DMS114 treated with DMSO at 0.1 percent for 48 hours (cell line): Measurements from ENCODE around the gene ARHGEF35.
"Not testable (repeated sequence)": the region's sequence is repeated elsewhere in the genome, so short reads cannot be mapped to it uniquely, and the experiment has no call there.

Experiments used
- DNase-seq: peaks from one replicate; lab custom pipeline; 2025; ENCODE audit not compliant: unreplicated experiment; lab: John Stamatoyannopoulos, UW

ARHGEF35 gene

DNA sequence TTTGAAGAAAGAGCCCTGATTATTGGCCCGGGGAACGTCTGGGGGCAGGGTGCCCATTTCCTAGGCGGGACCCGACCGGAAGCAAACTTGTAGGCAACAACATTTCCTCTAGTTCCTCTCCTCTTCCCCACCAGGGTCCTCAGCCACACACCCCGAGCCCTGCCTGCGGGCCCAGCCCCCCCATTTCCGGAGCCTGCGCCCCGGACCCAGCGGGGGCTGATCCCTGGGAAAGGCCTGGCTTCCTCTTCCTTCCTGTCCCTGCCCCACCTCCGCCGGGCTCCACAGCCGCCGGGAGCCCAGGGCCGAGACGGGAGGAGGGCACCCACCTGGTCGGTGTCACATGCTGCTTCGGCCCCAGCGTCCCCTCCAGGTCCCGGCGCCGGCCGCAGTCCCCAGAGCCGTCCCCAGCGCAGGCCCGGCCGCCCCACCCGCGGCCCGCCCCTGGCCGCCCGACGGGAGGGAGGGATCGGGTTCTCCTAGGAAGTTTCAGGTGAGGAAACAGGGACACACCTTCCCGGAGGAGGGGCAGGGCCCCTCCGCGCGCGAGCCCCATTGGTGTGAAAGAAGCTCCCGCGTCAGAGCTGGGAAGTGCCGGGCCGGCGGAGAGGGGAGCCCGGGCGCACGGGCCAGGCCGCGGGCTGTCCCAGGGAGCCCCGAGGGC, at the start of gene ARHGEF35:
Gene ARHGEF35 (minus strand): TSS at position 622 of the 661 bp plus-strand sequence. CDS start 7,450 bp downstream, outside the sequence.
- DNase-seq: not testable (repeated sequence)

DNA sequence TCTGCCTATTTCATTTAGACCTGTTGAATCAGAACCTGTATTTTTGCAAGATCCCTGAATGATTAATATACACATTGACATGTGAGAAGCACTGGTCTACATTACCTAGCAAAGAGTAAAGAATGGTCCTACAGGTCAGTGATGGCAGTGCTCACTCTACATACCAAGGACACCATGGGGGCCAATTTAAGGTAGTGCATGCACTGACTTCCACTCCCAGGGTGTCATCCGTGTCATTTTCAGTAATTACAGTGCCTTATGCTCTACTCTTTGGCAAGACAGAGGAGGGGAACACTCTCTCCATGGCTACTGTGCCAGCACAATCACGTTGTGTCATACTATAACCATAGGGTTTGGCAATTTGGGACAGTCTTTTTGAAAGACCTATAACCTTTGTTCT, 49.7 kb upstream of the ARHGEF35 start:
- DNase-seq: not testable (repeated sequence)

DNA sequence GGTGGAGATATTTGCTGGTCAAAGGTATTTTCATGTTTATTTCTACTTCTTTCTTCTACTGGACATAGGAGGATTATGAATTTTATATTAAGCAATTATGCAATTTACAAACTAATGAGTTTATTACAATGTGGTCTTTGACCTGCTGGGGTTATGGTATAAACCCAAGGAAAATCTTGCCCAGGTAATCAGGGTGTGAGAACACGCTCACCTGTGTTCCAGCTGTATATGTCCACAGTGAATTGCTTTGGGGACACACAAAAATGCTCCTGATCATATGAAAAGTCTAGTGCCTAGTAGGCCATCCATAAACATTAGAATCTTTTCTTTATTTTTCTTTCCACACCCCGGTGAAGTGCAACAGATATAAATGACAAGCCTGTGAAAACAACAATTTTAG, 43.7 kb upstream of the ARHGEF35 start, which contains the start of gene OR2A42:
Gene OR2A42 (minus strand): TSS at position 241 of the 400 bp plus-strand sequence. CDS start 6,762 bp downstream, outside the sequence.
- DNase-seq: not testable (repeated sequence)

DNA sequence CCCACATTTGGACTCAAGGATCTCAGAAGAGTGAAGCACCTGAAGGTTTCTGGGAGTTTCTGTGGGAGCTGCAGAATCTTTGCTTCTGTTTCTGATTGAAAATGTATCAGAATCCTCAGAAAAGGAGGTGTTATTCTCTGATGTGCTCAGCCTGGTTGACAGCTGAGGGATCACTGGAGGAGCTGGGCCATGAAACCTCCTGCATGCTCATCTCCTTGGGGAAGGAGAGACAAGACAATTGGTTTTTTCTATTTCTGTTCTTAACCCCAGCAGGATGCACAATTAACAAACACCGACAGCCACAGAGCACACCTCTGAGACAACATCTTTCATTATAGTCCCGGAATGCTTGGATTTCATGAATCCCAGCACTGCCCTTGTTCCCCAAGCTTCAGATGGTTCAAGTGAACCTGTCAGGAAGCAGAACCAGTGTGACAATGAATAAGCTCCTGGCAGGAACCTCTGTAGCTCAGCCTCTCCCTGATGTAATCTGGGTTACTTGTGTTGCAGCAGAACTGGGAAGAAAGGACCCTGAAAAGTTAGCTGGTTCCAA, 43.0 kb upstream of the ARHGEF35 start:
- DNase-seq: not testable (repeated sequence)

DNA sequence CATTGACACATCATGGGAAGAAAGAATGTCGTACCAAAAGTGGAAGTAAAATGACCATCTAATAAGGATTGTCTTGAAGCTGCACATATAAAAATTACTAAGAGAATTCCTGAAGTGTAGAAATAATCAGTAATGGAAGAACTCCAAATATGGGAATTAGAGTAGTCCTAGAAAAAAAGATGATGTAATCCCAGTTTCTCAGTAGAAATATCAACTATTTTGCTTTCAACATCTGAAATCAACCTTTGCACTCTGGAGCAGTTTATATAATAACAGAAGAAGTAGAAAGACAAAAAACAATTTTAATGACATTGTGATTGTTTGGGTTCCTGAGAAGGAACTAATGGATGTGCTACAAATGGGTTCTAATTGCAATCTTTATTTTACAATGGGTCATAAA, 37.4 kb upstream of the ARHGEF35 start:
- DNase-seq: not testable (repeated sequence)

DNA sequence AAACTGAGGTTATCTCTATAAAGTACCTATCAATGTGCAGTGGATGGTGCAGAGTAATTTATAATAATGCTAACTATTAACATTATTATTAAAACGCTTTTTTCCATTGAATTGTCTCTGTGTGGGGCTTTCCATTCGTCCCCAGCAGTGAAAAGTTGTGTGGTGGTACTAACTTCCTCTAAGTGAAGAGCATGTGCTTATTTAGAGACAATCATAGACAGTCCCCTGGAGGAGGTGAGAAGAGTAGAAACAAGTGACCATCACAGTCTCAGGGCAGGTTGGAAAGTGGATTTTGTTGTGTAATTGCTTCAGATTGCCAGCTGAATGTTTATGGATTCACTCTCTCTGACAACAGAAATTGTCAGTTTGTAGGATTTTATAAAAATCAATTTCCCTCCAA, 35.4 kb upstream of the ARHGEF35 start:
- DNase-seq: not testable (repeated sequence)

DNA sequence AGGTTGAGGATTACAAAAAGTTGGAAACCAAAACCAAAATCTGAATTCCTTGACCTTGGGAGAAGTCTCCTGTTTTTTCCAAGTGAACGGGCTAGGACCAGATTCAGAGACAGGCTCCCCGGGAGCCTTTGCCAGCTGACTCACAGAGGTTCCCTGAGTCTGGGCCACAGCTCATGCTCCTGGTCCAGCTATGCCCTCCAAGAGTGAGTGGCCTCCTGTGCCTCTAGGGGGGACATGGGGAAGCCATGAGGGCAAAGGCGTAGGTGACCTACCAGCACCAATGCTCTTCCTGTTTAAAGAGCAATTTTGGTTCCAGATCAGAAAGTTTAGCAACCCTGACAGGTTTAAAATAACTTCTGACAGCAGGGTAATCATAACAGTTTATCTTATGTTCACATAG, 33.2 kb upstream of the ARHGEF35 start:
- not testable (repeated sequence) for DNase-seq

DNA sequence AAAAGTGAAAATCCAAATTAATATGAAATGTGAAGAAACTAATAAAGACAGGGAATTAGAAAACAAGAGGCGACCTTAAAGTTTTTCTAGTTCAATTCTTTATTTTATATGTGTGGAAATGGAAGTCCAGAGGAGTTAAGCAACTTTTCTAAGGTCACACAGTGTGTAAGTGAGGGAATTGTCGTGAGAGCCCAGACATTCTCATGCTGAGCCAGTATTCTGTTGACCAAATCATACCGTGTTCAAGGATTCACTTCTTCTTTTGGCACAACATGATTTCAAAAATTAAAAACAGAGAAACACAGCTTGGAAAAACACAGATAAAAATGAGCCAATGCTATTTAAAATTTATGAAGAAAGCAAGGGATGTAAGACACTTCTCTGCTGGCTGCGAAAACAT, 31.2 kb upstream of the ARHGEF35 start:
- not testable (repeated sequence) for DNase-seq

DNA sequence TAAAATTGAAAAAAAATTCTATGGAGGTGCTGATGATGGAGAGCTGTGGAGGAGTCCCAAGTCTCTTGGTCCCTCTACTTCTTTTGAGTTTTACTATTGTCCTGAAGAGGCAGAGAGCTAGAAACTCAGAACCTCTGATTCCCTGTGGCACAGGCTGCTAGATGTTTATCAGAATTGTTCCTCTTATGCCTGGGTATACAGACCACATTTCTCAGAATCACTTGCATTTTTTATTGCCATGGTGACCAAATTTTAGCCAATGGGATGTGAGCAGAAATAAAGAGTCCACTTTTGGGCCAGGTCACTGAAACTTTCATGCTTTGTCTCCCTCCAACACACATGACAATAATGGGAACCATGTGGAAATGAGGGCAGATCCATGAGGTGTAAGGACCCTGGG, 28.0 kb upstream of the ARHGEF35 start:
- DNase-seq: not testable (repeated sequence)

DNA sequence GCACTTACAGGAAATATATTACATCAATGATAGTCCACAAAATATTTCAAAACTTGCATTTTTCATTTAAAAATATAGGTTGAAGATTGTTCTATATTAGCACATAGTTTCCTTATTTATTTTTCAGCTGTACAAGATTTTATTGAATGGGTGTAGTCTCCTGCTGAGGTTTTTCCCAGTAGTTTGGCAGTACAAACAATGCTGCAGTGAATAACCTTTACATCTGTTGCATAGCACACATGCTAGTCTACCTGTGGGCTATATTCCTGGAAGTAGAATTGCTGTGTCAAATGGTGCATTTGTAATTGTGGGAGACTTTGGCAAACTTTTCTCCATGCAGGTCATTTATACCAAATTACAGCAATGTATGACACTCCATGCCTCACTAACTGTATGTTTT, 24.9 kb upstream of the ARHGEF35 start:
- not testable (repeated sequence) for DNase-seq

DNA sequence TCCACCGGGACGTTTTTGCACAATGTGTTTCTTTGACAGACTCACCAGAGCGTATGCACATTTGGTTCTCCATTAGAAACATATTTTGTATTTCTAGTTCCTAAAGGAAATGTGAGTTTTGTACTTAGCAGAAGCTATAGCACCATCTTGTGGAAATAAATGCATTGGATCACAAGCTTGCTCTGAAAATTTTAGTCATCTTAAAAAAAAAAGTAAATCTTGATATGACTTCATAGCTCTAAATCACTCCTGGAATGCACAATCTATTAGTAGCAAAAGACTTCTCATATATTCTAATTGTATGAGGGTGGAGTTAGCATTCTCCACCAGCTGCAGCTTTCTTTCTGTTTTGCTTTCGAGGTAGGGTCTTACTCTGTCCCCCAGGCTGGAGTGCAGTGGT, 23.5 kb upstream of the ARHGEF35 start:
- not testable (repeated sequence) for DNase-seq

DNA sequence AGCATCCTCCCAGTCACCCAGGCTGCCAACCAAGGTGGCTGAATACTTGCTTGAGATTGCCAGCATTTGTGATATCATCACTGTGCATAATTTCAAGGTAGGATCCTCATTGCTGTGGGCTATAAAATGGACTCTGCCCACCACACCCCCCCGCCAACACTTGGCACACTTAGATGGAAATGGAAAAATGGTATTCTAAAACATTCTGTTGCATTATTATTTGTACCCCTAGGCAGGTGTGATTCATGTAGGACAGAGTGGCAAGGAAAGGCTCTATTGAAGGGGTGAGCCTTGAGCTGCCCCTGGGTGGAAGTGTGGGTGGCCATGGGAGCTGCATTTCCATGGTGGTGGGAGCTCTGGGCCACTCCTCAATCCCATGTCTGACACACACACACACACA, 22.9 kb upstream of the ARHGEF35 start:
- not testable (repeated sequence) for DNase-seq

DNA sequence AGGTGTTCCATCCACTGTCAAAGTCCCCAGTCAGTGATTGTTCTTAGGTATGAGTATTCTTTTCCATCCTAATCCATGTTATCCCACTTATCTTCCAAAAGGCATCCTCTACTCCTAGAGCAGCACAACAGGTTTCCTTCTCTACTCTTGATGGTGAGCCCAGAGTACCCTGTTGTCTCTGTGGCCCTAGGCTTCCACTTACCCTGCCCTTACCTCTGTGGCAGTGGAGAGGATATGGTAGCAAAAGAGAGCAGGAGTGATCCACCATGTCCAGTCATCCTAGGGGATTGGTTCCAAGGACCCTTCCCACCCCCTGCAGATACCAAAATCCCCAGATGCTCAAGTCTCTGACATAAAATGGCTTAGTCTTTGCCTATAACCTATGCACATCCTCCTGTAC, 21.6 kb upstream of the ARHGEF35 start:
- not testable (repeated sequence) for DNase-seq

DNA sequence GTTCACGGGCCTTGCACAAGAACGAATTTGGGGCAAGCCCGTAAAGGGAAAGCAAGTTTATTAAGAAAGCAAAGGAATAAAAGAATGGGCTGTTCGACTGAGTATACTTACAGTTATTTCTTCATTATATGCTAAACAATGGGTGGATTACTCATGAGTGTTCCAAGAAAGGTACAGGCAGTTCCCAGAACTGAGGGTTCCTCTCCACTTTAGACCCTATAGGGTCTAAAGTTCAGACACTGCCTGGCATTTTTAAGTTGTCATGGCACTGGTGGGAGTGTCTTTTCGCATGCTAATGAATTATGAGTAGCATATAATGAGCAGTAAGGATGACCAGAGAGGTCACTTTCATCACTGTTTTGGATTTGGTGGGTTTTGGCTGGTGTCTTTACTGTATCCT, 9.7 kb upstream of the ARHGEF35 start:
- DNase-seq: not testable (repeated sequence)

DNA sequence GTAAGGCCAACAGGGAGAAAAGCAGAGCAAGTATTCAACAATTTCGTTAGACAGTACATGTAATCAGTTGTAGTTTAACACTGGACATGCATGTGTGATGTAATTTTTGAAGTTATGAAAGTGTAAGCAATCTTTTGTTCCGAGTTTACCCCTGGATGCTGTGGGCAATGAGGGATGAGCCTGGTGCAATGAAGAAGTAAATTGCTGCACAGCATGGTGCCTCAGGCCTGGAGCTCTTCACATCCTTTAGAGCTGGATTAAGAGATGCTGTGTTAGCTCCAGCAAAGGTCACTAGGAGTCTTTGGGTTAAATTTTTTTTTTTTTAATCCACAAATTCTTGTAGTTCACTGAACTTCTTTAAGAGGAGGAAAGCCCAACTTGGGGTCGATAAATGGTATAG, 7.5 kb upstream of the ARHGEF35 start:
- not testable (repeated sequence) for DNase-seq

DNA sequence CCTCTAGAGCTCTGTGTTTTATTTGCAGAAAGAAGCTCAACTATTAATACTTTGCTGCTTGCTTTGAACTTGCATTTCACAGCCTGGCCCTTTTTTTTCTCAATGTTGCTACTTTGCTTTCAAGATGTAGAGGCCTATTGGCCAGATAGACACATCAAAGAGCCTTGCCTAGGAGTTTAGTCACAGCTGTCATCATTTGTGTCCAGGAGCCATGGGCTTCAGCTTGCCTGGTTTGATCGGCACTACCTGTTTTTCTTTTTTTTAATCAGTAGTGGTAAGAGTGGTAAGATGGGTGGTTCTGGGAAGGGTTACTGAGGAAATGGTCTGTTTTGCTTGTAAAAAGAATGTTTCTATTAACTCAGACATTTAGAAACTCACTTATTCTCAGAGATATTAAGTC, 6.3 kb upstream of the ARHGEF35 start:
- not testable (repeated sequence) for DNase-seq

DNA sequence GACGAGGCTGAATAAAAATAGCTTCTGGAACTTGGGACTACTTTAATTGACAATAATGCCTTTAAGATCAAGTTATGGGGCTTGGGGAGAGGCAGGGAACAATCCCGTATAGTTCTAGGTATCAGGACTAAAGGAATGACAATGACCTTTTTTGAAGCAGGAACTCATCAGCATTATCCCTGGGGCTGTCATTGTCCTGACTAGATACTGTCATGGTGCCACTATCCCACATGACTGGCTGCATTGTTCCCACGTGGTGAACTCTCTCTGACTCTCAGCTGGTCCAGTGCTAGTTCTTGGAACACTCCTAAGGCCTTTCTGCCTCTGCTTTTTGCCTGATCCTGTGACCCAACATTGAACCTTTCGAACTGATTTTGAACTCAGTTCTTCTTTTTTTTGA, 3.3 kb upstream of the ARHGEF35 start:
- not testable (repeated sequence) for DNase-seq

DNA sequence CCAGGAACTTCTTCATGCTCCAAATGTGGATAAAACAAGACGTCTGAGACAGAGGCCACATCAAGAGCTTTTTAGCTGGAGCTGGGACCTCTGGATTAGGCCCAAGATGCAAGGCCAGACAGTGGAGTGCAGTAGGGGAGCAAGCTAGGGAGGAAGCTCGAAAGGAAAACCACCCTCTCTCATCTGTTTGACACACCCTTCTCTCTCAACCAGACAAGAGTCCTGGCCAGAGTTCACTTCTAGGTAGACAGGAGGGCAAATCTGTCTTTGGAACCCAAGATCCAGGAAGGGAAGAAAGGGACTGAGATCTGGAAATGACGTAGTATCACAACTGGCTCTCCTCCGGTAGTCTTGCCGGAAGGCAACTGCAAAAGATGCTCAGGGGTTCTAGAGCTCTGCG, 1.2 kb downstream of the ARHGEF35 start:
- DNase-seq: not testable (repeated sequence)

DNA sequence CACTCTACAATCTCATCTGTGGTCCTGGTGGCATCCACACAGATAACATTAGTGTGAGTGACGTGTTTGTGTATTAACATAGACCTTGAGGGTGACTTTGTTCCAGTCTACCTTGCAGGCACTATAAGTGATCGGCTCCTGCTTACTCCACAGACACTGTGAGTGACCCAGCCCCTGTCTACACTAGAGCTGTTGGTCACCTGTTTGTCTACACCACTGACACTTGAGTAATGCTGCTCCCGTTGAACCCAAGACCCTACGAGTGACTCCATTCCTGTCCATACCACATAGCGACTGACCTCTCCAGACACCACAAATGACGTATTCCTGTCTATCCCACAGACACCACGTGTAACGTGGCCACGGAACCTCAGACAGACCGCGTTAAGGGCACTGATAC, 1.9 kb downstream of the ARHGEF35 start:
- not testable (repeated sequence) for DNase-seq

DNA sequence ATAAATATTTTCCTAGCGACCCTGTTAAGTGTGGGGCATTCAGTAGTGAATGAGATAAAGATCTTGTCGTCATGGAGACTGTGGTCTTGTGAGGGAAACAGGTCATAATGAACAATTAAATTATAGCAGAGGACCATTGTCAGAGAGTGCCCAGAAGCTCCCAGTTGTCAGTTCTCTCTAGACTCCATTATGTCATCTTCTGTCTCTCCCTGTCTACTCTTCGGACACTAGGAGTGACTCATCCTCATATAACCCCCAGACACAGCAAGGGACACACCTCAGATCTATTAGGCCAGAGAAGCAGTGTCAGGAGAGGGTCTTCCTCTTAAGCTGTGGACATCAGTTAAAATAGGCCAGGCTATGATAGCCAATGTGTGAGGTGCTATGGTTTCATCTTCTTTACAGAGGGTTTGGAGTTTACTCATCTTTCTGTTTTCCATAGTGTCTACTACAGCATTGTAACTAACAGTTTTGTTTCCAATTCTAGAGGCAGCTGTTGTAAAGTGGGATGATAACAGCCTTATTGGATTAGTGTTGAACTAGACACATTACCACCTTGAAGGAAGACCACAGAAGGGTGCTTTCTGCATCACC, 7.0 kb downstream of the ARHGEF35 start:
- not testable (repeated sequence) for DNase-seq

DNA sequence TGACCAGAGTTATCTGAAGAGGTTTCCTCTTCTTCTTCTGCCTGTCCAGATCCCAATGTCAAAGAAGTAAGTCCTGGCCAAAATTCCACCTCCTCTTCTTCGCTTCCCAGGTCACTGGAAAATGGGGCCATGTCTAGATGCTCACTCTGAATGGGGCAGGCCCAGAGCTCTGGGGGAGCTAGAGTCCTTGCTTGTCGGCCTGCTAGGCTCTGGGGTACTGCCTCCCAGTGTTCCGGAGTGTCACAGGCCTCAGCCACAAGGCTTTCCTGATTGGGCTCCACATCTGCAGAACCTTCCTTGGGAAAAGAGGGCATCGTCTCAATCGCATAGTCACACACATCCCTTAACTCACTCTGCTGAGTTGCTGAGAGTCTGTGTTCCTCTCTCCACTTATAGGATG, 7.8 kb downstream of the ARHGEF35 start:
- not testable (repeated sequence) for DNase-seq

DNA sequence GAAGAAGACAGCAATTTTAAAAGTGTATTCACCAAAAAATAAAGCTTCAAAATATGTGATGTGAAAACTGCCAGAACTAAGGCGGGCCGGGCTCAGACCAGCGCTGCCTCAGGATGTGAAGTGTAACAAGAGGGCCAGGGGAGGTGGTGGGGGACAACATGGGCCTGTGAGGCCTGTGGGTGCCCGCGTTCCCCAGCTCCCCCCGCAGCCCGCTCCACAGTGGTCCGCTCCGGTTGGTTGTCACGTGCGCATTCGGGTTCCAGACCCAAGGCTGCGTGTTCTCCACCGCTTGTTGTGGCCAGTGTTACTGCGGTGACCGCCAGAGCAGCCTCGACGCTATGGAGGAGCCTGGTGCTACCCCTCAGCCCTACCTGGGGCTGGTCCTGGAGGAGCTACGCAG, 12.5 kb downstream of the ARHGEF35 start, which contains the start of gene CTAGE4:
Gene CTAGE4 (plus strand): TSS at position 301 of the 400 bp plus-strand sequence. CDS start 38 bp downstream, at position 339.
- not testable (repeated sequence) for DNase-seq
